PC-9 (cell line): ENCODE results near the gene UNC5B.
"Not testable (repeated sequence)": the region's sequence is repeated elsewhere in the genome, so short reads cannot be mapped to it uniquely, and the experiment has no call there.

Experiments used
- EZH2 ChIP-seq: fragments of 200-600 bp; sonication (generic); IDR thresholded peaks from 2 replicates; pipeline ENCODE4 v1.8.0; 2017; ENCODE audit warnings: antibody characterized with exemption, low read depth
- TF ChIP-seq, protein P1 (sequence below): fragments of 200-600 bp; sonication (generic); conservative IDR thresholded peaks from 2 replicates; pipeline ENCODE4 v1.6.1; 2017; ENCODE audit warnings: mixed run types, antibody characterized with exemption, mild to moderate bottlenecking, moderate library complexity

DNA sequence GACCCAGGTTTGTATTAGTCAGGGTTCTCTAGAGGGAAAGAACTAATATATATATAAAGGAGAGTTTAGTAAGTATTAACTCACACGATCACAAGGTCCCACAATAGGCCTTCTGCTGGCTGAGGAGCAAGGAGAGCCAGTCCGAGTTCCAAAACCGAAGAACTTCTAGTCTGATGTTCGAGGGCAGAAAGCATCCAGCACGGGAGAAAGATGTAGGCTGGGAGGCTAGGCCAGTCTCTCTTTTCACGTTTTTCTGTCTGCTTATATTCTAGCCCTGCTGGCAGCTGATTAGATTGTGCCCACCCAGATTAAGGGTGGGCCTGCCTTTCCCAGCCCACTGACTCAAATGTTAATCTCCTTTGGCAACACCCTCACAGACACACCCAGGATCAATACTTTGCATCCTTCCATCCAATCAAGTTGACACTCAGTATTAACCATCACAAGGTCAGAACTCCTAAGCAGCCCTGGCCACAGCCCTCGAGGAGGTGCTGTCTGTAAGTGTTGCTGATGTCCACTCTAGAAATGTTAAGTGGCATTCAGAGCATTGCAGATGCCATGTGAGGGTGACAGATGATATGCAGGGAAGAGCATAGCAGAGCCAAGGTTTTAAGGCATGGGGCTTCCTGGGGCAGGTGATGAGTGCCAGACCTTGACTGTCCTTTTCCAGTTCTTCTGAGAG lies 7.0 kb downstream of the UNC5B start:
- TF ChIP-seq, protein P1, sequence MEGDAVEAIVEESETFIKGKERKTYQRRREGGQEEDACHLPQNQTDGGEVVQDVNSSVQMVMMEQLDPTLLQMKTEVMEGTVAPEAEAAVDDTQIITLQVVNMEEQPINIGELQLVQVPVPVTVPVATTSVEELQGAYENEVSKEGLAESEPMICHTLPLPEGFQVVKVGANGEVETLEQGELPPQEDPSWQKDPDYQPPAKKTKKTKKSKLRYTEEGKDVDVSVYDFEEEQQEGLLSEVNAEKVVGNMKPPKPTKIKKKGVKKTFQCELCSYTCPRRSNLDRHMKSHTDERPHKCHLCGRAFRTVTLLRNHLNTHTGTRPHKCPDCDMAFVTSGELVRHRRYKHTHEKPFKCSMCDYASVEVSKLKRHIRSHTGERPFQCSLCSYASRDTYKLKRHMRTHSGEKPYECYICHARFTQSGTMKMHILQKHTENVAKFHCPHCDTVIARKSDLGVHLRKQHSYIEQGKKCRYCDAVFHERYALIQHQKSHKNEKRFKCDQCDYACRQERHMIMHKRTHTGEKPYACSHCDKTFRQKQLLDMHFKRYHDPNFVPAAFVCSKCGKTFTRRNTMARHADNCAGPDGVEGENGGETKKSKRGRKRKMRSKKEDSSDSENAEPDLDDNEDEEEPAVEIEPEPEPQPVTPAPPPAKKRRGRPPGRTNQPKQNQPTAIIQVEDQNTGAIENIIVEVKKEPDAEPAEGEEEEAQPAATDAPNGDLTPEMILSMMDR = not testable (repeated sequence)
- not testable (repeated sequence) for TF ChIP-seq EZH2
